DOHH2 (cell line): ENCODE measurements around the gene CACNG5.

Experiments used
- CTCF ChIP-seq: fragments of 200-600 bp; sonication (generic); IDR thresholded peaks from one replicate; pipeline ENCODE4 v1.5.1; 2014; ENCODE audit warnings: antibody characterized with exemption, mild to moderate bottlenecking, low read depth, low read length; ENCODE audit not compliant: poor library complexity, severe bottlenecking
- EZH2phosphoT487 ChIP-seq: fragments of 200-600 bp; sonication (generic); IDR thresholded peaks from 2 replicates; pipeline ENCODE4 v1.6.1; 2017; ENCODE audit warnings: borderline replicate concordance, mild to moderate bottlenecking, antibody characterized with exemption, low read length, moderate library complexity, mixed read lengths

- no peak for TF ChIP-seq CTCF
- no peak for TF ChIP-seq EZH2phosphoT487
These were observed 44.3 kb upstream of the CACNG5 start for GRCh38 chr17:66790501-66791061.
